H1 (cell line): Measurements from ENCODE around the gene PI4KA. TPM values are rescaled to one million over a fixed set of nuclear protein-coding genes. Genes with fewer than 3 reads are reported as not detected.

Experiments used
- CTCF ChIA-PET: fragments of 300-600 bp; sonication (Branson Sonifier 250); formaldehyde crosslinking; loops from one replicate; lab custom pipeline; 2021; ENCODE audit not compliant: partially characterized antibody; lab: Charles Lee
- POLR2A ChIA-PET: fragments of 300-600 bp; sonication (Branson Sonifier 250); formaldehyde crosslinking; loops from one replicate; lab custom pipeline; 2021; ENCODE audit warnings: inconsistent platforms; ENCODE audit not compliant: partially characterized antibody; lab: Charles Lee
- DNase-seq, 2 experiments: peaks; one replicate each; pipeline versions ENCODE4 v3.0.0 to v3.0.0-alpha.2; 2010 to 2022; ENCODE audit warnings: low spot score in 2 of 2, low read depth in 1 of 2, mixed read lengths in 1 of 2
- FAIRE-seq: peaks from 2 replicates; lab custom pipeline; 2011; peaks lifted over from hg19 to GRCh38; lab: Jason Lieb, UNC
- H2AFZ ChIP-seq: 2 replicates; pipeline ENCODE4 v1.8.1; 2012; ENCODE audit warnings: low read length, inconsistent platforms
- H2AK5ac ChIP-seq: 2 replicates; pipeline ENCODE4 v1.6.1; 2013; ENCODE audit warnings: low read depth, low read length
- H2BK120ac ChIP-seq: replicated peaks from 2 replicates; pipeline ENCODE3; 2013; ENCODE audit warnings: low read depth, low read length, inconsistent platforms
- H2BK12ac ChIP-seq: 2 replicates; pipeline ENCODE4 v1.6.1; 2013; ENCODE audit warnings: low read depth, low read length
- H2BK15ac ChIP-seq: 2 replicates; pipeline ENCODE4 v1.6.1; 2013; ENCODE audit warnings: low read length
- H2BK20ac ChIP-seq: 2 replicates; pipeline ENCODE4 v1.6.1; 2013; ENCODE audit warnings: low read length
- H2BK5ac ChIP-seq: 2 replicates; pipeline ENCODE4 v1.6.1; 2013; ENCODE audit warnings: low read depth, low read length
- H3K14ac ChIP-seq: 2 replicates; pipeline ENCODE4 v1.6.1; 2013; ENCODE audit warnings: inconsistent platforms; ENCODE audit not compliant: insufficient read length
- H3K18ac ChIP-seq: 2 replicates; pipeline ENCODE4 v1.6.1; 2013; ENCODE audit warnings: low read length; ENCODE audit errors: extremely low read depth
- H3K23ac ChIP-seq: 2 replicates; pipeline ENCODE4 v1.6.1; 2013; ENCODE audit warnings: inconsistent platforms; ENCODE audit not compliant: insufficient read length
- H3K23me2 ChIP-seq: 2 replicates; pipeline ENCODE4 v1.6.1; 2013; ENCODE audit warnings: low read depth, low read length
- H3K27ac ChIP-seq: 2 replicates; pipeline ENCODE4 v1.6.1; 2011; ENCODE audit warnings: low read depth, low read length, inconsistent platforms
- H3K27me3 ChIP-seq, 4 experiments: replicated peaks in 1 of 4; 1 replicate in 1 of 4; 2 replicates in 3 of 4; pipeline versions ENCODE4 v1.6.1 to v1.8.1; 2011 to 2013; ENCODE audit warnings: low read length in 3 of 4, mild to moderate bottlenecking in 3 of 4, inconsistent platforms in 2 of 4, mixed read lengths in 2 of 4, moderate library complexity in 1 of 4; ENCODE audit not compliant: control insufficient read depth in 3 of 4, insufficient read depth in 3 of 4; ENCODE audit errors: extremely low read depth in 1 of 4
- H3K36me3 ChIP-seq, 4 experiments: 2 replicates each; pipeline versions ENCODE4 v1.6.1 to v1.8.1; 2011 to 2013; ENCODE audit warnings: mild to moderate bottlenecking in 4 of 4, low read length in 3 of 4, moderate library complexity in 2 of 4, control low read depth in 1 of 4, inconsistent platforms in 1 of 4; ENCODE audit not compliant: insufficient read depth in 4 of 4, control insufficient read depth in 2 of 4
- H3K4ac ChIP-seq: replicated peaks from 2 replicates; pipeline ENCODE3; 2013; ENCODE audit warnings: low read length, low read depth, mixed read lengths, inconsistent platforms; ENCODE audit not compliant: insufficient read length
- H3K4me1 ChIP-seq, 4 experiments: replicated peaks in 1 of 4; 1 replicate in 1 of 4; 2 replicates in 3 of 4; pipeline versions ENCODE4 v1.6.1 to v1.8.1; 2011 to 2013; ENCODE audit warnings: low read length in 3 of 4, inconsistent platforms in 2 of 4, mixed read lengths in 1 of 4; ENCODE audit not compliant: insufficient read depth in 4 of 4, control insufficient read depth in 3 of 4
- H3K4me2 ChIP-seq, 2 experiments: 2 replicates each; pipeline versions ENCODE4 v1.6.1 to v1.8.1; 2011 to 2013; ENCODE audit warnings: low read depth in 2 of 2, low read length in 2 of 2, control low read depth in 1 of 2, inconsistent platforms in 1 of 2, mild to moderate bottlenecking in 1 of 2; ENCODE audit not compliant: insufficient read depth in 1 of 2
- H3K4me3 ChIP-seq, 4 experiments: fragments of 200-600, 300-600 bp in 1 of 4; sonication (generic), shearing (Covaris generic), sonication (Bioruptor Twin) in 1 of 4; 2 replicates each; pipeline versions ENCODE4 v1.5.1 to v1.8.1; 2011 to 2016; ENCODE audit warnings: low read length in 4 of 4, low read depth in 3 of 4, control low read depth in 2 of 4, inconsistent platforms in 2 of 4, mild to moderate bottlenecking in 2 of 4, mixed read lengths in 1 of 4, moderate library complexity in 1 of 4; ENCODE audit not compliant: insufficient read depth in 2 of 4; ENCODE audit errors: extremely low read depth in 1 of 4
- H3K56ac ChIP-seq: replicated peaks from 2 replicates; pipeline ENCODE3; 2013; ENCODE audit warnings: low read depth, mild to moderate bottlenecking, mixed read lengths, low read length, inconsistent platforms; ENCODE audit not compliant: insufficient read length
- H3K79me1 ChIP-seq: 2 replicates; pipeline ENCODE4 v1.6.1; 2013; ENCODE audit warnings: low read depth, low read length, control low read depth
- H3K79me2 ChIP-seq, 2 experiments: 2 replicates each; pipeline versions ENCODE4 v1.6.1 to v1.8.1; 2012 to 2013; ENCODE audit warnings: low read length in 2 of 2, mild to moderate bottlenecking in 2 of 2, inconsistent platforms in 1 of 2; ENCODE audit not compliant: insufficient read depth in 2 of 2, control insufficient read depth in 1 of 2
- H3K9ac ChIP-seq, 4 experiments: replicated peaks in 1 of 4; 1 replicate in 1 of 4; 2 replicates in 3 of 4; pipeline versions ENCODE4 v1.6.1 to v1.8.1; 2011 to 2013; ENCODE audit warnings: low read depth in 3 of 4, low read length in 3 of 4, control low read depth in 2 of 4, mild to moderate bottlenecking in 2 of 4, moderate library complexity in 2 of 4, inconsistent platforms in 1 of 4; ENCODE audit errors: extremely low read depth in 1 of 4
- H3K9me3 ChIP-seq, 2 experiments: 2 replicates each; pipeline versions ENCODE4 v1.6.1 to v1.8.1; 2012 to 2013; ENCODE audit warnings: mild to moderate bottlenecking in 2 of 2, moderate library complexity in 2 of 2, control low read depth in 1 of 2, inconsistent platforms in 1 of 2, low read depth in 1 of 2, low read length in 1 of 2, mixed read lengths in 1 of 2; ENCODE audit not compliant: insufficient read depth in 2 of 2
- H4K20me1 ChIP-seq, 2 experiments: replicated peaks in 1 of 2; 2 replicates each; pipeline versions ENCODE3 to v1.8.1; 2011 to 2013; ENCODE audit warnings: inconsistent platforms in 2 of 2, low read length in 2 of 2, mild to moderate bottlenecking in 1 of 2; ENCODE audit not compliant: insufficient read depth in 2 of 2, control insufficient read depth in 1 of 2
- H4K5ac ChIP-seq: 2 replicates; pipeline ENCODE4 v1.6.1; 2013; ENCODE audit warnings: low read length, low read depth, mixed read lengths, inconsistent platforms; ENCODE audit not compliant: insufficient read length
- H4K8ac ChIP-seq: 2 replicates; pipeline ENCODE4 v1.8.0; 2013; ENCODE audit warnings: mild to moderate bottlenecking, moderate library complexity, low read length, inconsistent platforms; ENCODE audit not compliant: insufficient read depth; ENCODE audit errors: extremely low read depth
- H4K91ac ChIP-seq: replicated peaks from 2 replicates; pipeline ENCODE3; 2013; ENCODE audit warnings: low read length, mixed read lengths, inconsistent platforms; ENCODE audit not compliant: insufficient read length
- ATF2 ChIP-seq: IDR thresholded peaks from 2 replicates; pipeline ENCODE4 v1.6.1; 2012; ENCODE audit warnings: low read length, inconsistent platforms
- BRCA1 ChIP-seq: IDR thresholded peaks from 2 replicates; pipeline ENCODE4 v1.6.1; 2012; ENCODE audit warnings: low read depth, low read length, improper control_type of control experiment
- GABPA ChIP-seq: IDR thresholded peaks from 2 replicates; pipeline ENCODE4 v1.6.1; 2011; ENCODE audit warnings: mild to moderate bottlenecking, low read length, moderate library complexity, borderline replicate concordance; ENCODE audit not compliant: insufficient read depth
- NRF1 ChIP-seq: IDR thresholded peaks from 2 replicates; pipeline ENCODE4 v1.6.1; 2011; ENCODE audit warnings: mild to moderate bottlenecking, low read depth, low read length, improper control_type of control experiment
- RAD21 ChIP-seq, 2 experiments: IDR thresholded peaks in 1 of 2; conservative IDR thresholded peaks in 1 of 2; 2 replicates each; pipeline ENCODE4 v1.6.1; 2011; ENCODE audit warnings: low read depth in 2 of 2, low read length in 2 of 2, improper control_type of control experiment in 1 of 2, inconsistent platforms in 1 of 2, mild to moderate bottlenecking in 1 of 2, moderate library complexity in 1 of 2
- SIN3A ChIP-seq, 2 experiments: IDR thresholded peaks in 1 of 2; conservative IDR thresholded peaks in 1 of 2; 2 replicates each; pipeline ENCODE4 v1.6.1; 2011 to 2012; ENCODE audit warnings: low read length in 2 of 2, improper control_type of control experiment in 1 of 2, low read depth in 1 of 2, mild to moderate bottlenecking in 1 of 2
- SRF ChIP-seq: IDR thresholded peaks from 2 replicates; pipeline ENCODE4 v1.6.1; 2011; ENCODE audit warnings: mild to moderate bottlenecking, low read depth, low read length, moderate library complexity
- TEAD4 ChIP-seq: IDR thresholded peaks from 2 replicates; pipeline ENCODE4 v1.6.1; 2012; ENCODE audit warnings: low read depth, low read length, inconsistent platforms, mixed read lengths
- WGBS, 2 experiments: shearing (Covaris generic) in 1 of 2; methylation state at CpG; one replicate each; pipeline versions ENCODE4 v1.1.6 to v1.1.7; 2013 to 2015; ENCODE audit warnings: low lambda C conversion rate in 2 of 2, mixed read lengths in 2 of 2, inconsistent platforms in 1 of 2, low coverage in 1 of 2, missing lambda C conversion rate in 1 of 2; ENCODE audit not compliant: insufficient replicate concordance in 2 of 2, insufficient coverage in 1 of 2, insufficient read length in 1 of 2; ENCODE audit errors: extremely low coverage in 1 of 2, missing lambda C conversion rate in 1 of 2; 5-methylcytosine and 5-hydroxymethylcytosine counted together
- polyA plus RNA-seq, 7 experiments: library from polyadenylated mRNA; depleted of rRNA in 3 of 7; stranded (reverse) in 5 of 7; unstranded in 2 of 7; fragments of >200 nt in 5 of 7; fragments of 200-250 nt in 2 of 7; gene quantifications; 1 replicate in 5 of 7; 2 replicates in 1 of 7; 4 replicates in 1 of 7; pipeline versions ENCODE4 v1.2.1 to v1.2.3, GENCODE V29; 2011 to 2013; ENCODE audit warnings: missing spikeins in 2 of 7, mixed read lengths in 2 of 7
- total RNA-seq: library from RNA; stranded (reverse); fragmentation: NEBNext Ultra II Directional; extraction: Animal tissue kit (Norgen Biotek cat#: 25700); gene quantifications from 2 replicates; pipeline ENCODE4 v1.2.1, GENCODE V29; 2021
- TF ChIP-seq, protein P1 (sequence below): IDR thresholded peaks from 2 replicates; pipeline ENCODE4 v1.6.1; 2011; ENCODE audit warnings: low read length, improper control_type of control experiment

PI4KA gene
- total and polyA plus RNA-seq, 2 of the 8 experiments (the other 6 are each of a cell fraction or from before 2014, with no cell fraction given): 22.5 to 37.7 TPM

DNA sequence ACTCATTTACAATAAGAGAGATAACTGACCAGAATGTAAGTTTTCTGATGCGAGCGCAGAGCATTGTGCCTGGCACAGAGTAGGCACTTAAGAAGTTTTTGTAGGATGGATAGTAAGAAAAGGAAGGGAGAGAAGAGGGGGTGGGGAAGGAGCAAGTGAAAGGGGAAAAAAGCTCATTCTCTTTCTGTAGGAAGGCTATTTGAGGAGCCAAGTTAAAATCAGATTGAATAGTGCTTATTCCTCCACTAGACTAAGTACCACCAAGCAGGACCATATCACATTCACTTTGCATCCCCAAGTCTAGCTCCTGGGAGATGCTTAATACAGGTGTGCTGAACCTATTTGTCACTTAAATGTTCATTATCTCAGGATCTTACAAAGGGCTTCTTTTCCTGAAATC is 44.5 kb upstream of the PI4KA start:
- Histone ChIP-seq H3K4me3 (no peak overlapping the region), H3K56ac (no peak overlapping the region), H3K9me3 (no peaks in the 10 kb centered on the region), H3K36me3 (no peaks in the 10 kb centered on the region), H2BK20ac (no peak overlapping the region), H2AK5ac (no peak overlapping the region), H3K27ac (no peak overlapping the region), H2BK12ac (no peak overlapping the region), H3K9ac (no peak overlapping the region), H3K4me2 (no peak overlapping the region), H4K20me1 (no peaks in the 10 kb centered on the region), H3K27me3 (no peaks in the 10 kb centered on the region; a peak in 1 of 7 replicates), H2BK15ac (no peak overlapping the region), H3K79me1 (no peaks in the 10 kb centered on the region), H4K8ac (no peak overlapping the region), H2BK5ac (no peak overlapping the region), H3K4ac (no peak overlapping the region), H3K18ac (no peak overlapping the region), H3K4me1 (no peaks in the 10 kb centered on the region), H3K14ac (no peak overlapping the region), H3K79me2 (no peaks in the 10 kb centered on the region), H2AFZ (no peak overlapping the region), H2BK120ac (no peak overlapping the region), H3K23me2 (no peaks in the 10 kb centered on the region), H3K23ac (no peak overlapping the region), H4K5ac (no peak overlapping the region), H4K91ac (no peak overlapping the region)
- ChIA-PET POLR2A (no interaction called here), CTCF (interaction anchor here (1.0 to 1.9 kb wide), 2 partner anchors 11 to 17 kb away, joined by 3 to 5 read pairs; no protein-coding TSS in a partner anchor)
- FAIRE-seq: no peak
- 91% methylated on average over 2 of the region's 2 CpGs; no CpG with 5 or more reads in 1 of the 2 experiments for WGBS, 2 experiments
- DNase-seq: no peak
- TF ChIP-seq SIN3A (conservative IDR thresholded peaks at IDR 0.05 in 1 of 2, IDR thresholded peaks at IDR 0.05 in 1 of 2; ENCODE audit: low read depth in 1 of 2, low read length in 2 of 2): no peak
- no peak for TF ChIP-seq GABPA
- TF ChIP-seq RAD21 (IDR thresholded peaks at IDR 0.05 in 1 of 2, conservative IDR thresholded peaks at IDR 0.05 in 1 of 2; ENCODE audit: low read depth in 2 of 2, low read length in 2 of 2): no peak
- no peak for TF ChIP-seq NRF1
- TF ChIP-seq SRF: no peak
- TF ChIP-seq TEAD4: no peak
- TF ChIP-seq BRCA1: no peak
- TF ChIP-seq, protein P1, sequence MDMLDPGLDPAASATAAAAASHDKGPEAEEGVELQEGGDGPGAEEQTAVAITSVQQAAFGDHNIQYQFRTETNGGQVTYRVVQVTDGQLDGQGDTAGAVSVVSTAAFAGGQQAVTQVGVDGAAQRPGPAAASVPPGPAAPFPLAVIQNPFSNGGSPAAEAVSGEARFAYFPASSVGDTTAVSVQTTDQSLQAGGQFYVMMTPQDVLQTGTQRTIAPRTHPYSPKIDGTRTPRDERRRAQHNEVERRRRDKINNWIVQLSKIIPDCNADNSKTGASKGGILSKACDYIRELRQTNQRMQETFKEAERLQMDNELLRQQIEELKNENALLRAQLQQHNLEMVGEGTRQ: no peak
- no peak for TF ChIP-seq ATF2
